ENCODE data around the gene SLC22A15. TPM values are rescaled to one million over a fixed set of nuclear protein-coding genes. Genes with fewer than 3 reads are reported as not detected.
A peak's percentile ranks its signal among the peaks of the same experiment; 100 is the strongest.

Gene SLC22A15
- total RNA-seq, 1 donor from 2014 or later = 12.0 TPM

DNA sequence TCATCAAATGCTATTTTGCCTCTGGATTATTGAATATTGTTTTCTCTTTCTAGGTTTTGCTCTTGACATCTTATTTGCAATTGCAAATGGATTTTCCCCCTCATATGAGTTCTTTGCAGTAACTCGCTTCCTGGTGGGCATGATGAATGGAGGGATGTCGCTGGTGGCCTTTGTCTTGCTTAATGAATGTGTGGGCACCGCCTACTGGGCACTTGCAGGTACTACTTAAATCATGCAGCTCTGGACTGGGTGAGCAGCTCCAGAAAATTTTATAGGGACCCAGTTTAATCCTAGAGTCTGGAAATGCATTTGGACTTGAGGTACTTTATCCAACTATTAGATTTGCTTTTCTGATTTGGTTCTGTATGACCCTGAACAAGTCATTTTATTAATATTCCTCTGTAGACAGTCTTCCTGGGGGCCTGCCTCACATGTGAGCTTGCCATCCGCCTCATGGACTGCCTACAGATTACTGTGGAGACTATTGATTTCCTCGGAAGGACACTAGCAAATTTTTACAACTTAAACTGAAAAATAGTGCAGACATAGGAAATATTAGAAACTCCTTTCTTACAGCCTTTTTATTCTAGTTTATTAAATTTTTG is 44.5 kb downstream of the SLC22A15 start:
- Mint-ChIP-seq H3K9me3 (ENCODE audit: unreplicated experiment) (no peaks in the 10 kb centered on the region), H3K4me1 (ENCODE audit: low read depth, unreplicated experiment) (no peaks in the 10 kb centered on the region), H3K27me3 (ENCODE audit: low read depth, unreplicated experiment) (no peaks in the 10 kb centered on the region), H3K36me3 (ENCODE audit: low read depth, unreplicated experiment) (peaks cover 20% of the 10 kb centered on the region), H3K27ac (ENCODE audit: unreplicated experiment) (no peak overlapping the region), H3K4me3 (ENCODE audit: unreplicated experiment) (no peak overlapping the region)
- Histone ChIP-seq H3K79me2 (ENCODE audit: insufficient read depth, low read length) (no peaks in the 10 kb centered on the region), H3K4me1 (ENCODE audit: insufficient read depth, low read length) (no peaks in the 10 kb centered on the region), H3K9ac (ENCODE audit: low read length) (no peak overlapping the region), H4K20me1 (ENCODE audit: insufficient read depth, low read length) (no peaks in the 10 kb centered on the region), H3K4me3 (ENCODE audit: insufficient read depth, low read depth, low read length) (no peak overlapping the region), H3K27me3 (ENCODE audit: insufficient read depth, low read length) (no peaks in the 10 kb centered on the region), H3K4me2 (ENCODE audit: low read length) (no peak overlapping the region), H3K36me3 (ENCODE audit: insufficient read depth, low read length) (no peaks in the 10 kb centered on the region), H2AFZ (ENCODE audit: low read depth, low read length) (no peak overlapping the region), H3K9me3 (ENCODE audit: insufficient read depth, low read depth, low read length) (no peaks in the 10 kb centered on the region), H3K27ac (ENCODE audit: low read depth, low read length) (no peak overlapping the region)
- FAIRE-seq = no peak
- no peak for TF ChIP-seq EZH2 (IDR thresholded peaks at IDR 0.05; ENCODE audit: insufficient read depth, low read length)
- TF ChIP-seq, protein P1, sequence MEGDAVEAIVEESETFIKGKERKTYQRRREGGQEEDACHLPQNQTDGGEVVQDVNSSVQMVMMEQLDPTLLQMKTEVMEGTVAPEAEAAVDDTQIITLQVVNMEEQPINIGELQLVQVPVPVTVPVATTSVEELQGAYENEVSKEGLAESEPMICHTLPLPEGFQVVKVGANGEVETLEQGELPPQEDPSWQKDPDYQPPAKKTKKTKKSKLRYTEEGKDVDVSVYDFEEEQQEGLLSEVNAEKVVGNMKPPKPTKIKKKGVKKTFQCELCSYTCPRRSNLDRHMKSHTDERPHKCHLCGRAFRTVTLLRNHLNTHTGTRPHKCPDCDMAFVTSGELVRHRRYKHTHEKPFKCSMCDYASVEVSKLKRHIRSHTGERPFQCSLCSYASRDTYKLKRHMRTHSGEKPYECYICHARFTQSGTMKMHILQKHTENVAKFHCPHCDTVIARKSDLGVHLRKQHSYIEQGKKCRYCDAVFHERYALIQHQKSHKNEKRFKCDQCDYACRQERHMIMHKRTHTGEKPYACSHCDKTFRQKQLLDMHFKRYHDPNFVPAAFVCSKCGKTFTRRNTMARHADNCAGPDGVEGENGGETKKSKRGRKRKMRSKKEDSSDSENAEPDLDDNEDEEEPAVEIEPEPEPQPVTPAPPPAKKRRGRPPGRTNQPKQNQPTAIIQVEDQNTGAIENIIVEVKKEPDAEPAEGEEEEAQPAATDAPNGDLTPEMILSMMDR (IDR thresholded peaks at IDR 0.05; ENCODE audit: insufficient read depth, low read depth, low read length) = peak; percentile 70
- DNase-seq (ENCODE audit: low read depth) = peak; percentile 34

DNA sequence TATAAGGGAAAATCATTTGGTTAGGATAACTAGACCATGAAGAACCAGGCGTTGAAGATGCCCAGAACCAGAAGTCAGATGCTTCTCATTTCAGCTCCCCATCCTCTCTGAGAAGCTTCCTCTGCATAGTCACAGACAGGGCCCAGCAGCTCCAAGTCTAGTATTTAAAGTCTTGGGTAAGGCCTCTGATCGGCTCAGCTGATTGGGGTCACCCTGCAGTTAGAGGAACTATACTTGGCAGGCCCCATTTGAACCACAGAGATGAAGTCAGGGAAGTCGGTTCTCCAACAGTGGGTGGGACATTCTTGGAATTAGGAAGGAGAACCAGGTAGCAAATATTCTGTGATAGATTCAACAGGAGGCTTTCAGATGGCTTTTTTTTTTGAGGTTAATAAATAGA is 48.3 kb downstream of the SLC22A15 start:
- H3K27me3 Mint-ChIP-seq (ENCODE audit: low read depth, unreplicated experiment) = no peaks in the 10 kb centered on the region
- H3K36me3 Mint-ChIP-seq (ENCODE audit: low read depth, unreplicated experiment) = peaks cover 22% of the 10 kb centered on the region
- TF ChIP-seq, protein P1 (IDR thresholded peaks at IDR 0.05; ENCODE audit: insufficient read depth, low read depth, low read length) = no peak
- TF ChIP-seq EZH2 (IDR thresholded peaks at IDR 0.05; ENCODE audit: insufficient read depth, low read length) = no peak
- H3K27ac ChIP-seq (ENCODE audit: low read depth, low read length) = no peak overlapping the region
- no peak overlapping the region for H3K4me3 ChIP-seq (ENCODE audit: insufficient read depth, low read depth, low read length)
- H3K4me3 Mint-ChIP-seq (ENCODE audit: unreplicated experiment) = no peak overlapping the region
- no peaks in the 10 kb centered on the region for H3K4me1 ChIP-seq (ENCODE audit: insufficient read depth, low read length)
- H3K9ac ChIP-seq (ENCODE audit: low read length) = no peak overlapping the region
- DNase-seq (ENCODE audit: low read depth) = no peak
- H2AFZ ChIP-seq (ENCODE audit: low read depth, low read length) = no peak overlapping the region
- FAIRE-seq = no peak
- H3K36me3 ChIP-seq (ENCODE audit: insufficient read depth, low read length) = no peaks in the 10 kb centered on the region
- H3K79me2 ChIP-seq (ENCODE audit: insufficient read depth, low read length) = no peaks in the 10 kb centered on the region
- no peaks in the 10 kb centered on the region for H4K20me1 ChIP-seq (ENCODE audit: insufficient read depth, low read length)
- no peaks in the 10 kb centered on the region for H3K4me1 Mint-ChIP-seq (ENCODE audit: low read depth, unreplicated experiment)
- no peak overlapping the region for H3K4me2 ChIP-seq (ENCODE audit: low read length)
- H3K27me3 ChIP-seq (ENCODE audit: insufficient read depth, low read length) = no peaks in the 10 kb centered on the region
- no peaks in the 10 kb centered on the region for H3K9me3 ChIP-seq (ENCODE audit: insufficient read depth, low read depth, low read length)
- no peak overlapping the region for H3K27ac Mint-ChIP-seq (ENCODE audit: unreplicated experiment)
- H3K9me3 Mint-ChIP-seq (ENCODE audit: unreplicated experiment) = no peaks in the 10 kb centered on the region

DNA sequence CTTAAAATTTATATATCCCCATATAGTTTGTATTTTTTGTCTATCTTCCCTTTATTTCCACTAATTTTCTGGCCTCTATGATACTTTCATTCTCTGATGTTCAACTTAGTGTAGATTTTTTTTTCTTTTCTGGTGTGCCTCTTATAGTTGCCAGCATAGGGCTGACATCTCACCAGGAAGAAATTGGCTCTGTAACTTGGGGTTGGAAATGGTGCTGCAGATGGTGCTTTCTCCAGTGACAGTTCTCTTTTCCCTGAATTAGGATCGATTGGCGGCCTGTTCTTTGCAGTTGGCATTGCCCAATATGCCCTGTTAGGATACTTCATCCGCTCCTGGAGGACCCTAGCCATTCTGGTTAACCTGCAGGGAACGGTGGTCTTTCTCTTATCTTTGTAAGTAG is 50.3 kb downstream of the SLC22A15 start:
- no peak overlapping the region for H3K4me2 ChIP-seq (ENCODE audit: low read length)
- no peaks in the 10 kb centered on the region for H3K79me2 ChIP-seq (ENCODE audit: insufficient read depth, low read length)
- H3K4me3 ChIP-seq (ENCODE audit: insufficient read depth, low read depth, low read length) = no peak overlapping the region
- TF ChIP-seq EZH2 (IDR thresholded peaks at IDR 0.05; ENCODE audit: insufficient read depth, low read length) = no peak
- TF ChIP-seq, protein P1 (IDR thresholded peaks at IDR 0.05; ENCODE audit: insufficient read depth, low read depth, low read length) = no peak
- FAIRE-seq (no peak), DNase-seq (ENCODE audit: low read depth) (no peak)
- no peak overlapping the region for H3K27ac ChIP-seq (ENCODE audit: low read depth, low read length)
- H3K36me3 ChIP-seq (ENCODE audit: insufficient read depth, low read length) = no peaks in the 10 kb centered on the region
- H3K4me1 ChIP-seq (ENCODE audit: insufficient read depth, low read length) = no peaks in the 10 kb centered on the region
- H4K20me1 ChIP-seq (ENCODE audit: insufficient read depth, low read length) = no peaks in the 10 kb centered on the region
- H3K9me3 ChIP-seq (ENCODE audit: insufficient read depth, low read depth, low read length) = no peaks in the 10 kb centered on the region
- no peaks in the 10 kb centered on the region for H3K9me3 Mint-ChIP-seq (ENCODE audit: unreplicated experiment)
- H3K27me3 ChIP-seq (ENCODE audit: insufficient read depth, low read length) = no peaks in the 10 kb centered on the region
- H3K4me1 Mint-ChIP-seq (ENCODE audit: low read depth, unreplicated experiment) = no peaks in the 10 kb centered on the region
- H3K27ac Mint-ChIP-seq (ENCODE audit: unreplicated experiment) = no peak overlapping the region
- no peak overlapping the region for H2AFZ ChIP-seq (ENCODE audit: low read depth, low read length)
- no peak overlapping the region for H3K9ac ChIP-seq (ENCODE audit: low read length)
- peaks cover 22% of the 10 kb centered on the region for H3K36me3 Mint-ChIP-seq (ENCODE audit: low read depth, unreplicated experiment)
- H3K27me3 Mint-ChIP-seq (ENCODE audit: low read depth, unreplicated experiment) = no peaks in the 10 kb centered on the region
- H3K4me3 Mint-ChIP-seq (ENCODE audit: unreplicated experiment) = no peak overlapping the region

Measured in astrocyte (in vitro differentiated cells and primary cell).